Astrocyte of the hippocampus (primary cell): ENCODE measurements around the gene PDP2.

Experiments used
- DNase-seq: peaks from one replicate; pipeline ENCODE4 v3.0.0; 2011; ENCODE audit warnings: low read depth, low spot score

The PDP2 gene

DNA sequence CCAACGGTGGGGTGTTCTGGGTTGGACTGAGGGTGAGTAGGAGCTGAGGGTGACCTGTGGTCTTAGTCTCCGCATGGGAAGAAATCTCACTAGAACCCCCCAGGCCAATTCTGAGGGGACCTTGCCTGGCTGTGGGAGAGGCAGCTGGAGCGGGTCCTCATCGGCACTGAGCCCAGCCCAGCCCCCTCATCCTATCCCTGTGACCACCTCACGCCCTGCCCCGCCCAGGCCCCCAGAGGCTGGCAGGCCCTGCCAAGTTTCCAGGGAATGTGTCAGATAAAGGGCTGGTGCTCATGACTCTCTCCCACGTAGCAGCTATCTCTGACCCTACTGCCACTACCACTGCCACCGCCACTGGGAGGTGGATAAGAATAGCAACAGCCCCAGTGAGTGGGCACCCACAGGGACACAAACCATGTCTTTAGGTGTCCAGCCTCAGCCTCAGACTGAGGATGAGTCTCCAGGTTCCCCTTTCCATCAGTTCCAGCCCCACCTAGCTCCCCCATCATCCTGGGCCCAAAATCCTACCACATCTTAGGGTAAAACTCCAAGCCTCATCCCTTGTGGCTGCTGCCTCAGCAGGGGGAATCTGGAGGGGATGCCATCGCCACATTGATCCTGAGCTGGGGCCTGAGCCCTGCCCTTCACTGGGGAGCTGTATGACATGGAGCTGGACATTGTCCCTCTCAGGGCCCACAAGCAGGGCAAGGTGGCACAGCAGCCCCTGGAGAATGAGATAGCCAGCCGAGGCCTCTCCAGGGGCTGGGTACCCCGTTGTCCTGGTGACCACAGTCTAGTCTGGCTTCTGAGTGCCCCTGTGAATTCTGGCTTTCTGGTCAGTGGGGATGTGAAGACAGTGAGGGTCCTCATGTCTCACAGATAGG, 23.5 kb downstream of the PDP2 start:
- DNase-seq: peak; percentile 18

- no peak for DNase-seq
Measured at GRCh38 chr16:66904428-66904845, 24.1 kb downstream of the PDP2 start.

DNA sequence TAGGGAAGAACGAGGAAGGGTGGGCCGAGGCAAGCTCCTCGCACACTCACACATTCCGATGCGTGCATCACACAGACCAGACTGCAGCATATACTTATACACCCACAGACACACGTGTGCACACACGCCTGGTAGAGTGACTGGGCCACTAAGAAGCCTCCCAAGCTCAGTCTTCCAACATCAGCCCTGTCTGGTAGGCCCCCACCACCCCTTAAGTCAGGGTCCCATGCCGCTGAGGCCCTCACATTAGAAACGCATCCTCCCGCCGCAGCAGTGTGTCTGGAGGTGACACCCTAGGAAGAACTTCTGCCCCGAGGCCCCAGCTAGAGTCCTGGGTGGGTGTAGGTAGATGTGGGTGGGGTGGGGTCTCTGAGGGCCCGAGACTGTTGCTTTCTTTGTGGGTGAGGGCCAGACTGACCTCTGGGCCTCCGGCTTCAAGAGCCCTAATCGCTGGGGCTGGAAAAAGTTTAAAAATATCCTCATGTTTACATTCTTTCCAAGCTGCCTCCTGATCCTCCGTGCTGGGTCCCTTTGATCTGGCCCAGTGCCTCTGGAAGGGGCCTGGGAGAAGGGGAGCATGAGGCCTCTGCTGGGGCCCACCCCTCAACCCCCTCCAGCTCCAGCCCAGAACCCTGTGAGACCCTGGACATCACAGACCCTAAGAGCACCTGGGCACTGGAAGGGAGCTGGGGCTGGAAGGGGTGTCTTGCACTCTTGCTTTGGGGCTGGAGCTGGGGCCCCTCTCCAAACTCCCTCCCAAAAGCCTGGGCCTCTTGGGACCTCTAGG, 24.7 kb downstream of the PDP2 start:
- DNase-seq: no peak

- DNase-seq: peak; percentile 47
Measured at GRCh38 chr16:66905633-66906539, 25.6 kb downstream of the PDP2 start.

GRCh38 chr16:66906916-66907836, 26.9 kb downstream of the PDP2 start:
- DNase-seq: no peak

GRCh38 chr16:66908116-66908515, 27.8 kb downstream of the PDP2 start:
- no peak for DNase-seq

- DNase-seq: no peak
Measured at GRCh38 chr16:66908762-66909559, 28.6 kb downstream of the PDP2 start.

GRCh38 chr16:66910175-66910940, 30.0 kb downstream of the PDP2 start:
- no peak for DNase-seq

- no peak for DNase-seq
Measured at GRCh38 chr16:66911112-66911511, 30.8 kb downstream of the PDP2 start.

DNA sequence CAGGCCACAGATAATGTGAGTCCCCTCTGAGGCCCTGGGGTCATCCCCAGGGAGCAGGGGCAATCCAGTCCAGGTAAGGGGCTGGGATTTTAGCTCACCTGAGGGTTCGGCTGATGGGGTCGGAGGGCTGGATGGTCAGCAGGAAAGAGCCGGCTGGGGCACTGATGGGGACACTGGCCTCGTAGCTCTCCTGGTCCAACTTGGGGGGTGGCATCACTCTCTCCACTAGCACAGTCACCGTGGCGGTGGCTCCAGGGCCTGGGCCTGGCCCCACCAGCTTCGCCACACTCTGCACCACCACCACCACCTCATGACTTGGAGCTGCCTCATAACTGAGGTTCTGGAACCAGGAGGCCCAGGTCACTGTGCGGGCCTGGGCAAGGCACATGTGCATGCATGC, 31.5 kb downstream of the PDP2 start:
- DNase-seq: no peak

DNA sequence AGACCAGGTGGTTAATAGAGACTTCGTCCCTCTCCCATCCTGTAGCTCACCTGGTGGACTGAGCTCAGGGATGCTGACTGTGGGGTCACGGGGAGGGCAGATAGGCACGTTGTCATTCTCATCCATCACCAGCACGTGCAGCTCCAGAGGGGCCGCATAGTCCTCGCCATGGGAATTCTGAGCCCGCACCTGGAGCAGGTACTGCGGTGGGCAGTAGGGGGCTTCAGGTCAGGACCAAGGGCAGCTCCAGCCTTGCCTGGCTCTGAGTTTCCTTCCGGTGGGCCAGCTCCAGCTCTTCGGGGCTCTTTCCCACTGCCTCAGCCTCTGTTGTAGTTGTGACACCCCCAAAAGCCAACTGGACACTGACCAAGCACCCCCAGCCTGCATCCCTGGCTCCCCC, 32.8 kb downstream of the PDP2 start:
- no peak for DNase-seq

GRCh38 chr16:66913711-66914110, 33.4 kb downstream of the PDP2 start:
- DNase-seq: no peak

- no peak for DNase-seq
Measured at GRCh38 chr16:66914541-66914940, 34.2 kb downstream of the PDP2 start.

- DNase-seq: no peak
Measured at GRCh38 chr16:66915041-66915440, 34.7 kb downstream of the PDP2 start.

GRCh38 chr16:66916518-66916917, 36.2 kb downstream of the PDP2 start:
- DNase-seq: no peak

- no peak for DNase-seq
Measured at GRCh38 chr16:66917741-66918140, 37.4 kb downstream of the PDP2 start.

DNA sequence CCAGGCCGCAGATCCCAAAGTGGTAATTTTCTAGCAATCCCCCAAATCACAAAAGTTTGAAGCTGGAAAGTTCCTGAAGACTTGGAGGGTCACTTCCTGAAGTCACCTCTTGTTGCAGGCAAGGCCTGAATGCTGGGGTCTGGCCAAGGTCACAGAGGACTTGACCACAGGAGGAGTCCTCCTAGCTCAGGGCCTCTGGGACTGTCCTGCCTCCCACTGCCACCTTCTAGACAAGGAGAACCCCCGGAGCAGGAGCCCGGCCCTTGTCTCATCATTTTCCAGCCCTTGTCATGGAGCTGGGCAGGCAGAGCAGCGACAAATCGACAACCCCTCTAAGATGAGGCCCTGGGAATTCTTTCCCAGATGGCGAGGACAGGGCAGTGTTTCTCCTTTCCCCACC, 38.0 kb downstream of the PDP2 start:
- DNase-seq: no peak

- DNase-seq: no peak
Measured at GRCh38 chr16:66918803-66919568, 38.7 kb downstream of the PDP2 start, which contains the start of gene CDH16. Gene CDH16 (minus strand): TSS chr16:66918885. CDS start chr16:66918065, 820 bp downstream.
